ENCODE data around the gene SYCN.

SYCN gene

DNA sequence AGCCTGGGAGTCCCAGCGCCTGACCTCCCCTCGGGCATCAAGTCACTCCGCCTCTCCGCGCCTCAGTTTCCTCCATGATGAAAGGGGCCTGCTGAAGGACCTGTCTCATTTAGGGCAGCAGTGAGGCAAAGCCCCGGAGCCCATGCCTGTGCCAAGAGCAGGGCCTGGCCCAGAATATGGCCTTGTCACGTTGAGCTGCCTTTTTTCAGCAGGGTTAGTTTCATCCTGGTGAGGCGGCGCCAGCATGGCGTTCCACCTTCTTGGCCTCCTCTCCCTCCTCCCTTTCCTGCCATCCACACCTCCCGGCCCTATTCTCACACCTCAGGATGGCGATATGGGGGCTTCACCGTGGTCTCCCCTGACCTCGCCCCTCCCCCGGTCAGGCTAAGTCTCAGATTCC, 48.3 kb downstream of the SYCN start:
- peaks cover 21% of the 10 kb centered on the region for H4K20me1 ChIP-seq (ENCODE audit: insufficient read depth, low read length, poor library complexity, severe bottlenecking)
- H3K9me3 ChIP-seq (ENCODE audit: insufficient read depth, low read depth, low read length): no peaks in the 10 kb centered on the region
- H3K4me1 ChIP-seq (ENCODE audit: insufficient read depth, low read length, poor library complexity, severe bottlenecking): peaks cover 21% of the 10 kb centered on the region
- H3K4me2 ChIP-seq (ENCODE audit: low read depth, low read length, poor library complexity, severe bottlenecking): no peak overlapping the region
- no peak overlapping the region for H3K9ac ChIP-seq (ENCODE audit: low read depth, low read length, poor library complexity, severe bottlenecking)
- H3F3A ChIP-seq (ENCODE audit: low read depth): no peaks in the 10 kb centered on the region
- no peak for TF ChIP-seq EZH2phosphoT487 (IDR thresholded peaks at IDR 0.05; ENCODE audit: borderline replicate concordance)
- TF ChIP-seq, protein P1, sequence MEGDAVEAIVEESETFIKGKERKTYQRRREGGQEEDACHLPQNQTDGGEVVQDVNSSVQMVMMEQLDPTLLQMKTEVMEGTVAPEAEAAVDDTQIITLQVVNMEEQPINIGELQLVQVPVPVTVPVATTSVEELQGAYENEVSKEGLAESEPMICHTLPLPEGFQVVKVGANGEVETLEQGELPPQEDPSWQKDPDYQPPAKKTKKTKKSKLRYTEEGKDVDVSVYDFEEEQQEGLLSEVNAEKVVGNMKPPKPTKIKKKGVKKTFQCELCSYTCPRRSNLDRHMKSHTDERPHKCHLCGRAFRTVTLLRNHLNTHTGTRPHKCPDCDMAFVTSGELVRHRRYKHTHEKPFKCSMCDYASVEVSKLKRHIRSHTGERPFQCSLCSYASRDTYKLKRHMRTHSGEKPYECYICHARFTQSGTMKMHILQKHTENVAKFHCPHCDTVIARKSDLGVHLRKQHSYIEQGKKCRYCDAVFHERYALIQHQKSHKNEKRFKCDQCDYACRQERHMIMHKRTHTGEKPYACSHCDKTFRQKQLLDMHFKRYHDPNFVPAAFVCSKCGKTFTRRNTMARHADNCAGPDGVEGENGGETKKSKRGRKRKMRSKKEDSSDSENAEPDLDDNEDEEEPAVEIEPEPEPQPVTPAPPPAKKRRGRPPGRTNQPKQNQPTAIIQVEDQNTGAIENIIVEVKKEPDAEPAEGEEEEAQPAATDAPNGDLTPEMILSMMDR (conservative IDR thresholded peaks at IDR 0.05; ENCODE audit: low read length): no peak
- no peaks in the 10 kb centered on the region for H3K9me2 ChIP-seq (replicated peaks; ENCODE audit: low read depth, low read length)
- H2AFZ ChIP-seq (ENCODE audit: low read length): no peak overlapping the region
- no peaks in the 10 kb centered on the region for H3K27me3 ChIP-seq (ENCODE audit: insufficient read depth, low read length, poor library complexity, severe bottlenecking)
- H3K79me2 ChIP-seq (ENCODE audit: insufficient read depth, low read length): peaks cover 67% of the 10 kb centered on the region
- H3K36me3 ChIP-seq (ENCODE audit: insufficient read depth, low read length): no peaks in the 10 kb centered on the region
- H3K4me3 ChIP-seq (ENCODE audit: low read length, poor library complexity, severe bottlenecking): no peak overlapping the region

DNA sequence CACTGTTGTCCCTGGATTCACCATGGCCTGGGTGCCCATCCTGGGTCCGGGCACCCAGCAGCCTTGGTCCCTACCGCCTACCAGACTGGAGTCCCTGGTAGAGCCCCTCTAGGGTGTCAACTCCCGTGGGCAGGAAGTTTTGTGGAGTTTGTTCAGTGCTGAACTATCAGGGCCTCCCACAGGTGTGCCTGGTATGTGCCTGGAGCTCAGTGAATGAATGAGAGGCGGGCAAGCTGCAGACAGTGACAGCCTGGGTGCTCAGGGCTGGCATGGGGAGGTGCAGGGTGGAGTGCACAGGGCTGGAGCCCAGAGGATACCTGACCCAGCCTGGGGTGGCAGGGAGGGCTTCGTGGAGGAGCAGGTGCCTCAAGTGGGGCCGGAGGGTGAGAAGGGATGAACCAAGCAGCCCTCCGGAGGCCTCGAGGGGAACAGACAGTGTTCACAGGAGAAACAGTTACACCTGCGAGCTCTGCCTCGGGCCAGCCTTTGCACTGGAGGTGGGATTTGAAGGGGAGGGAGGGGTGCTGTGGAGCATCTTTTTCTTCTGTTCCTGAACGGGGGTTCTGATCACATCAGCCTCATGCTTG, 48.9 kb downstream of the SYCN start:
- Histone ChIP-seq H3K79me2 (ENCODE audit: insufficient read depth, low read length) (peaks cover 66% of the 10 kb centered on the region), H3K4me2 (ENCODE audit: low read depth, low read length, poor library complexity, severe bottlenecking) (no peak overlapping the region), H3K9me2 (replicated peaks; ENCODE audit: low read depth, low read length) (no peaks in the 10 kb centered on the region), H2AFZ (ENCODE audit: low read length) (no peak overlapping the region), H3K36me3 (ENCODE audit: insufficient read depth, low read length) (no peaks in the 10 kb centered on the region), H3K4me3 (ENCODE audit: low read length, poor library complexity, severe bottlenecking) (no peak overlapping the region), H3F3A (ENCODE audit: low read depth) (no peaks in the 10 kb centered on the region), H3K9ac (ENCODE audit: low read depth, low read length, poor library complexity, severe bottlenecking) (no peak overlapping the region), H3K9me3 (ENCODE audit: insufficient read depth, low read depth, low read length) (no peaks in the 10 kb centered on the region), H4K20me1 (ENCODE audit: insufficient read depth, low read length, poor library complexity, severe bottlenecking) (peaks cover 21% of the 10 kb centered on the region), H3K4me1 (ENCODE audit: insufficient read depth, low read length, poor library complexity, severe bottlenecking) (peaks cover 21% of the 10 kb centered on the region), H3K27me3 (ENCODE audit: insufficient read depth, low read length, poor library complexity, severe bottlenecking) (no peaks in the 10 kb centered on the region)
- no peak for TF ChIP-seq EZH2phosphoT487 (IDR thresholded peaks at IDR 0.05; ENCODE audit: borderline replicate concordance)
- TF ChIP-seq, protein P1 (conservative IDR thresholded peaks at IDR 0.05; ENCODE audit: low read length): no peak

DNA sequence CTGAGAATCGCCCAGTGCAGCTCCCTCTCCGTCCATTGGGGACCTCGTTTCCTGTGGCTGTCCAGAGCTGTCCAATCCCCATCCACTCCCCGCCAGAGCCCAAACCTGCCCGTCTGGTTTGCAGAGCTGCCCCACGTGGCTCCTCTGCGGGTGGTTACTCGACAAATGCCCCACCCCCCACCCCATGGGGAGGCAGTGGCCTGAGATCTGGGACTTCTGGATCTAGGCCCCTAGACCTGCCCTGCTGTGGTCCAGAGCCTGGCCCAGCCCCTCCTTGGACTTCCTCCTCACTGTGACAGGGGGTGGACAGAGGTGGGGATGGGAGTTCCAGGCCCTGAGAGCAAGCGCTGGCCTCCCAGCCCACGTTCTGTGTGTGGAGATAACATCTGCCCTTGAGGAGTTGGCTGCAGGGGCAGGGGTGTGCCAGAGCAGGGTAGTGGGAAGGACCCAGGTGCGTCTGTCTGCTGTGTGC, 49.4 kb downstream of the SYCN start:
- no peak overlapping the region for H3K4me3 ChIP-seq (ENCODE audit: low read length, poor library complexity, severe bottlenecking)
- H3K79me2 ChIP-seq (ENCODE audit: insufficient read depth, low read length): peaks cover 64% of the 10 kb centered on the region

More for the DNA sequence above, 49.4 kb downstream of the SYCN start:
- no peak overlapping the region for H2AFZ ChIP-seq (ENCODE audit: low read length)
- no peaks in the 10 kb centered on the region for H3K36me3 ChIP-seq (ENCODE audit: insufficient read depth, low read length)
- H3K4me2 ChIP-seq (ENCODE audit: low read depth, low read length, poor library complexity, severe bottlenecking): no peak overlapping the region
- H3K9ac ChIP-seq (ENCODE audit: low read depth, low read length, poor library complexity, severe bottlenecking): no peak overlapping the region
- H3K9me2 ChIP-seq (replicated peaks; ENCODE audit: low read depth, low read length): no peaks in the 10 kb centered on the region
- no peaks in the 10 kb centered on the region for H3F3A ChIP-seq (ENCODE audit: low read depth)
- peaks cover 21% of the 10 kb centered on the region for H4K20me1 ChIP-seq (ENCODE audit: insufficient read depth, low read length, poor library complexity, severe bottlenecking)
- TF ChIP-seq, protein P1 (conservative IDR thresholded peaks at IDR 0.05; ENCODE audit: low read length): no peak
- TF ChIP-seq EZH2phosphoT487 (IDR thresholded peaks at IDR 0.05; ENCODE audit: borderline replicate concordance): no peak
- H3K4me1 ChIP-seq (ENCODE audit: insufficient read depth, low read length, poor library complexity, severe bottlenecking): peaks cover 21% of the 10 kb centered on the region
- no peaks in the 10 kb centered on the region for H3K27me3 ChIP-seq (ENCODE audit: insufficient read depth, low read length, poor library complexity, severe bottlenecking)
- H3K9me3 ChIP-seq (ENCODE audit: insufficient read depth, low read depth, low read length): no peaks in the 10 kb centered on the region

All from Loucy (cell line).